WTC11 (cell line): ENCODE measurements around the gene DAW1. TPM values are rescaled to one million over a fixed set of nuclear protein-coding genes. Genes with fewer than 3 reads are reported as not detected.

Experiments used
- ATAC-seq: fragments of 200-7000 bp; cut with Tn5 transposase; 2 replicates; pipeline ENCODE4 v1.10.0; 2021; ENCODE audit warnings: mild to moderate bottlenecking, moderate library complexity
- CTCF ChIA-PET: fragments of 300-600 bp; sonication (Branson Sonifier 250); formaldehyde crosslinking; loops from one replicate; lab custom pipeline; 2021; ENCODE audit warnings: antibody characterized with exemption; lab: Charles Lee
- POLR2A ChIA-PET: fragments of 350-600 bp; sonication (Branson Sonifier 250); formaldehyde crosslinking; loops from one replicate; lab custom pipeline; 2021; ENCODE audit warnings: antibody characterized with exemption; lab: Charles Lee
- DNase-seq: peaks from one replicate; pipeline ENCODE4 v3.0.0; 2021; ENCODE audit warnings: low spot score
- H3K27ac Mint-ChIP-seq: 2 replicates; pipeline ENCODE4 v1.8.0; 2021; ENCODE audit warnings: mixed read lengths
- H3K27me3 Mint-ChIP-seq: 2 replicates; pipeline ENCODE4 v1.8.0; 2021; ENCODE audit warnings: low read depth, mild to moderate bottlenecking, moderate library complexity, mixed read lengths
- H3K36me3 Mint-ChIP-seq: 2 replicates; pipeline ENCODE4 v1.8.0; 2021; ENCODE audit warnings: mixed read lengths
- H3K4me1 Mint-ChIP-seq: 2 replicates; pipeline ENCODE4 v1.8.0; 2022; ENCODE audit warnings: mixed read lengths
- H3K4me3 Mint-ChIP-seq: 2 replicates; pipeline ENCODE4 v1.8.0; 2021; ENCODE audit warnings: mild to moderate bottlenecking, moderate library complexity, mixed read lengths
- H3K9me3 Mint-ChIP-seq: 2 replicates; pipeline ENCODE4 v1.8.0; 2021; ENCODE audit warnings: mixed read lengths
- ARID4B ChIP-seq: sonication (generic); formaldehyde crosslinking; IDR thresholded peaks from 2 replicates; pipeline ENCODE4 v1.8.0; 2023; ENCODE audit warnings: missing genetic modification reagents, mild to moderate bottlenecking, borderline replicate concordance
- ATF1 ChIP-seq: sonication (generic); formaldehyde crosslinking; IDR thresholded peaks from 2 replicates; pipeline ENCODE4 v1.8.1; 2023; ENCODE audit warnings: mild to moderate bottlenecking, moderate library complexity, missing genetic modification reagents
- CBFB ChIP-seq: sonication (generic); formaldehyde crosslinking; IDR thresholded peaks from 2 replicates; pipeline ENCODE4 v1.8.1; 2022; ENCODE audit warnings: mild to moderate bottlenecking, low read depth, missing genetic modification reagents
- ELF4 ChIP-seq: sonication (generic); formaldehyde crosslinking; IDR thresholded peaks from 2 replicates; pipeline ENCODE4 v1.8.1; 2022; ENCODE audit warnings: low read depth, mild to moderate bottlenecking, moderate library complexity, missing genetic modification reagents
- ESRRA ChIP-seq: sonication (generic); formaldehyde crosslinking; IDR thresholded peaks from 2 replicates; pipeline ENCODE4 v1.8.1; 2022; ENCODE audit warnings: mild to moderate bottlenecking, missing genetic modification reagents, borderline replicate concordance
- JAZF1 ChIP-seq: fragments of 250-450 bp; sonication (Bioruptor Pico); IDR thresholded peaks from 2 replicates; pipeline ENCODE4 v1.9.0; 2021; ENCODE audit warnings: moderate library complexity, mild to moderate bottlenecking, inconsistent platforms
- KAT7 ChIP-seq: sonication (generic); formaldehyde crosslinking; IDR thresholded peaks from 2 replicates; pipeline ENCODE4 v1.8.1; 2023; ENCODE audit warnings: missing genetic modification reagents, mild to moderate bottlenecking, borderline replicate concordance
- MXD4 ChIP-seq: fragments of 250-450 bp; sonication (Bioruptor Pico); IDR thresholded peaks from 2 replicates; pipeline ENCODE4 v1.8.0; 2021; ENCODE audit warnings: mild to moderate bottlenecking, moderate library complexity, borderline replicate concordance
- NFE2L1 ChIP-seq: sonication (generic); formaldehyde crosslinking; IDR thresholded peaks from 2 replicates; pipeline ENCODE4 v1.8.1; 2023; ENCODE audit warnings: missing genetic modification reagents
- NR3C1 ChIP-seq: sonication (generic); formaldehyde crosslinking; conservative IDR thresholded peaks from 2 replicates; pipeline ENCODE4 v1.8.1; 2023; ENCODE audit warnings: low read depth, mild to moderate bottlenecking, missing genetic modification reagents
- PRDM15 ChIP-seq: sonication (generic); formaldehyde crosslinking; IDR thresholded peaks from 2 replicates; pipeline ENCODE4 v1.8.0; 2022; ENCODE audit warnings: missing genetic modification reagents
- PREB ChIP-seq: sonication (generic); formaldehyde crosslinking; IDR thresholded peaks from 2 replicates; pipeline ENCODE4 v1.8.1; 2022; ENCODE audit warnings: mild to moderate bottlenecking, missing genetic modification reagents, moderate library complexity, borderline replicate concordance
- RORB ChIP-seq: fragments of 250-450 bp; sonication (Bioruptor Pico); IDR thresholded peaks from 2 replicates; pipeline ENCODE4 v1.9.0; 2021; ENCODE audit warnings: mild to moderate bottlenecking
- TCF7 ChIP-seq: sonication (generic); formaldehyde crosslinking; IDR thresholded peaks from 2 replicates; pipeline ENCODE4 v1.8.0; 2022; ENCODE audit warnings: mild to moderate bottlenecking, low read depth, missing genetic modification reagents, moderate library complexity
- USF1 ChIP-seq: sonication (generic); formaldehyde crosslinking; IDR thresholded peaks from 2 replicates; pipeline ENCODE4 v1.8.0; 2022; ENCODE audit warnings: mild to moderate bottlenecking, missing genetic modification reagents
- ZBTB21 ChIP-seq: sonication (generic); formaldehyde crosslinking; IDR thresholded peaks from 2 replicates; pipeline ENCODE4 v1.8.1; 2023; ENCODE audit warnings: mild to moderate bottlenecking, missing genetic modification reagents, borderline replicate concordance
- ZNF219 ChIP-seq: sonication (generic); formaldehyde crosslinking; IDR thresholded peaks from 2 replicates; pipeline ENCODE4 v1.8.0; 2023; ENCODE audit warnings: missing genetic modification reagents, mild to moderate bottlenecking, borderline replicate concordance
- ZNF317 ChIP-seq: sonication (generic); formaldehyde crosslinking; IDR thresholded peaks from 2 replicates; pipeline ENCODE4 v1.8.1; 2023; ENCODE audit warnings: low read depth, mild to moderate bottlenecking, moderate library complexity, missing genetic modification reagents, borderline replicate concordance
- total RNA-seq: library from RNA; stranded (reverse); gene quantifications from 3 replicates; pipeline ENCODE4 v1.2.3, GENCODE V29; 2021
- TF ChIP-seq, protein P1 (sequence below): sonication (generic); formaldehyde crosslinking; IDR thresholded peaks from 2 replicates; pipeline ENCODE4 v1.8.1; 2023; ENCODE audit warnings: mild to moderate bottlenecking, missing genetic modification reagents, moderate library complexity
- TF ChIP-seq, protein P2 (sequence below): sonication (generic); formaldehyde crosslinking; IDR thresholded peaks from 2 replicates; pipeline ENCODE4 v1.8.0; 2023; ENCODE audit warnings: mild to moderate bottlenecking, missing genetic modification reagents

Gene DAW1
- total RNA-seq, 1 experiment from 2014 or later: 0.61 TPM

DNA sequence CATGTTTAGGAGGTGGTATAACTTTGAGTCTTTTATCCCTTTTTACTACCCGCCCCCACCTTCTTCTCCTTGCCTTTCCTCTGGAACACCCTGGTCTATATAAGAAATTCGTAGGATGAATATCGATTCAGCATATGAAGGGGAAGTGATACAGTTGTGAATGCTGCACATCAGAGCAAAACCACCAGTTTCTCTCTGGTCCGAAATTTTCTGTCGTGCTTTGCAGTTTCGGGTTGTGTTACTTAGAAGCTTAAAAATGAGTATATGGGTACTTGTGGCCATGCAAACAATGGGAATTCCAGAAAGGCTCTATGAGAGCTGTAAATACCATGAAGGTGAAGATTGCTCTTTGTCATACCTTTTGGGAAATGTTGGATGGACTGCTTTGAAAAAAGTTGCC, 60.6 kb downstream of the DAW1 start (continued):
- no peak for TF ChIP-seq NFE2L1 (CRISPR knock-in tag)
- no peak for TF ChIP-seq ATF1 (CRISPR knock-in tag)
- no peak for TF ChIP-seq TCF7 (CRISPR knock-in tag)
- TF ChIP-seq ZNF219 (CRISPR knock-in tag): no peak
- no peak for TF ChIP-seq ELF4 (CRISPR knock-in tag)
- TF ChIP-seq, protein P1, sequence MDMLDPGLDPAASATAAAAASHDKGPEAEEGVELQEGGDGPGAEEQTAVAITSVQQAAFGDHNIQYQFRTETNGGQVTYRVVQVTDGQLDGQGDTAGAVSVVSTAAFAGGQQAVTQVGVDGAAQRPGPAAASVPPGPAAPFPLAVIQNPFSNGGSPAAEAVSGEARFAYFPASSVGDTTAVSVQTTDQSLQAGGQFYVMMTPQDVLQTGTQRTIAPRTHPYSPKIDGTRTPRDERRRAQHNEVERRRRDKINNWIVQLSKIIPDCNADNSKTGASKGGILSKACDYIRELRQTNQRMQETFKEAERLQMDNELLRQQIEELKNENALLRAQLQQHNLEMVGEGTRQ (CRISPR knock-in tag): no peak
- TF ChIP-seq NR3C1 (CRISPR knock-in tag): no peak

DNA sequence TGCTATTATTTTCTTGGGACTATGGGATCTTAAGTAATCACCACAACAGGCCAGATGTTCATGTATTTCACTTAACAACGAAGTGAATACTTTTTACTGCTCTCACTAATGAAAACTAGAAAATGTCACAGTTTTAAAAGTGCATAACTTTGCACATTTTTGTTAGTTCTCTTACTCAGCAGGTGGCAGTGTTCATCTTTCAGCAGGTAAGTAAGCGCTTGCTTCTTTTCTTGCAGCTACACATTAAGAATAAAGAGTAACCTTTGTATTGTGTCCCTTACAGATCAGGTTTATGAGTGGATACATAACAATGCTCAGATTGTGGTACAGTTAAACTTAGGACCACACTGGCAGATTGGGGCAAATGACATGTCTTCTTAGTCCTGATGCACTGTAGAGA, 61.0 kb downstream of the DAW1 start:
- POLR2A ChIA-PET: no interaction called here
- no peak for DNase-seq
- ATAC-seq: no peak
- Mint-ChIP-seq H3K4me1 (peaks cover 6% of the 10 kb centered on the region), H3K27me3 (no peaks in the 10 kb centered on the region), H3K4me3 (no peak overlapping the region)
- TF ChIP-seq ZBTB21 (CRISPR knock-in tag) (no peak), PRDM15 (no peak), ELF4 (CRISPR knock-in tag) (no peak), RORB (CRISPR knock-in tag) (no peak), ARID4B (CRISPR knock-in tag) (no peak)
- TF ChIP-seq, all 79 proteins: peak for 0
- Mint-ChIP-seq H3K9me3 (peaks cover 20% of the 10 kb centered on the region), H3K36me3 (peaks cover 9% of the 10 kb centered on the region), H3K27ac (no peak overlapping the region)
- CTCF ChIA-PET: no interaction called here

DNA sequence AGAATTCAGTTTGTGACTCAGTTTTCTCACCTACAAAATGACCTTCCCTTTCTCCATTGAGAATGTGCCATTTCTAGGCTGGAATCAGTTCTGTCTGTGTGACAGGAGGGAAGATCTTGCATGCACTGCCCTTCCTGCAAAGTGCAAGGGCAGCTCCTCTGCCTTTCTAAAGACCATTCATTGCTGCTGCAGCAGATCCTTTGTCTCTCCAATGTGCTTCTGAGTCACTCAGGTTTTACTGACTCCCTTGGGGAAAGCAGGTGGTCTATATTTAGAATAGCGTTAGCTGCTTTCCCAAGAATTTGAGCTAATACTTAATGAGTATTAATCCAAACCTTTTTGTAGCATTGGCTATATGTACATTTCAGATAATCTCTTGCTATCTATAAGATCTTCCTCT, 62.5 kb downstream of the DAW1 start:
- DNase-seq: no peak
- ATAC-seq: peak; percentile 53
- Mint-ChIP-seq H3K4me1 (peaks cover 6% of the 10 kb centered on the region), H3K27me3 (no peaks in the 10 kb centered on the region), H3K4me3 (no peak overlapping the region), H3K9me3 (peaks cover 10% of the 10 kb centered on the region), H3K36me3 (0 out of 2 replicates have a peak, but pooled peaks cover 2% of the 10 kb centered on the region), H3K27ac (no peak overlapping the region)
- ChIA-PET CTCF (interaction anchor here (0.5 kb wide), 1 partner anchor 427 kb away, joined by 4 read pairs; no protein-coding TSS in a partner anchor), POLR2A (no interaction called here)
- TF ChIP-seq KAT7 (CRISPR knock-in tag) (no peak), USF1 (CRISPR knock-in tag) (no peak), ESRRA (CRISPR knock-in tag) (no peak), PREB (CRISPR knock-in tag) (no peak), ZNF317 (CRISPR knock-in tag) (no peak), JAZF1 (CRISPR knock-in tag) (no peak), MXD4 (no peak), ELF4 (CRISPR knock-in tag) (no peak), CBFB (no peak)
- TF ChIP-seq, protein P2, sequence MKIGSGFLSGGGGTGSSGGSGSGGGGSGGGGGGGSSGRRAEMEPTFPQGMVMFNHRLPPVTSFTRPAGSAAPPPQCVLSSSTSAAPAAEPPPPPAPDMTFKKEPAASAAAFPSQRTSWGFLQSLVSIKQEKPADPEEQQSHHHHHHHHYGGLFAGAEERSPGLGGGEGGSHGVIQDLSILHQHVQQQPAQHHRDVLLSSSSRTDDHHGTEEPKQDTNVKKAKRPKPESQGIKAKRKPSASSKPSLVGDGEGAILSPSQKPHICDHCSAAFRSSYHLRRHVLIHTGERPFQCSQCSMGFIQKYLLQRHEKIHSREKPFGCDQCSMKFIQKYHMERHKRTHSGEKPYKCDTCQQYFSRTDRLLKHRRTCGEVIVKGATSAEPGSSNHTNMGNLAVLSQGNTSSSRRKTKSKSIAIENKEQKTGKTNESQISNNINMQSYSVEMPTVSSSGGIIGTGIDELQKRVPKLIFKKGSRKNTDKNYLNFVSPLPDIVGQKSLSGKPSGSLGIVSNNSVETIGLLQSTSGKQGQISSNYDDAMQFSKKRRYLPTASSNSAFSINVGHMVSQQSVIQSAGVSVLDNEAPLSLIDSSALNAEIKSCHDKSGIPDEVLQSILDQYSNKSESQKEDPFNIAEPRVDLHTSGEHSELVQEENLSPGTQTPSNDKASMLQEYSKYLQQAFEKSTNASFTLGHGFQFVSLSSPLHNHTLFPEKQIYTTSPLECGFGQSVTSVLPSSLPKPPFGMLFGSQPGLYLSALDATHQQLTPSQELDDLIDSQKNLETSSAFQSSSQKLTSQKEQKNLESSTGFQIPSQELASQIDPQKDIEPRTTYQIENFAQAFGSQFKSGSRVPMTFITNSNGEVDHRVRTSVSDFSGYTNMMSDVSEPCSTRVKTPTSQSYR (CRISPR knock-in tag): no peak
